GM21526 (cell line): ENCODE data around the gene KCNJ5.

Experiments used
- ATAC-seq: cut with Tn5 transposase; IDR thresholded peaks from one replicate; pipeline ENCODE4 v1.9.1; 2021; ENCODE audit warnings: moderate library complexity; ENCODE audit not compliant: unreplicated experiment, low FRiP score

The KCNJ5 gene

GRCh38 chr11:128890543-128891368 is at the start of gene KCNJ5:
Gene KCNJ5 (plus strand): TSS chr11:128891356. CDS start chr11:128911274, 19,918 bp downstream.
- no peak for ATAC-seq

- peak; percentile 57 for ATAC-seq
Observed at GRCh38 chr11:128841461-128842072, 49.6 kb upstream of the KCNJ5 start.

GRCh38 chr11:128843198-128843785 is 47.9 kb upstream of the KCNJ5 start:
- no peak for ATAC-seq

- ATAC-seq: peak; percentile 35
Observed at GRCh38 chr11:128845334-128845780, 45.8 kb upstream of the KCNJ5 start.

GRCh38 chr11:128846985-128847384 is 44.2 kb upstream of the KCNJ5 start:
- no peak for ATAC-seq

GRCh38 chr11:128848815-128849455 is 42.2 kb upstream of the KCNJ5 start:
- ATAC-seq: peak; percentile 93

- ATAC-seq: no peak
Observed at GRCh38 chr11:128852327-128853023, 38.7 kb upstream of the KCNJ5 start.

- ATAC-seq: no peak
Observed at GRCh38 chr11:128853559-128853958, 37.6 kb upstream of the KCNJ5 start.

- no peak for ATAC-seq
Observed at GRCh38 chr11:128854841-128855240, 36.3 kb upstream of the KCNJ5 start.

GRCh38 chr11:128856241-128856640 is 34.9 kb upstream of the KCNJ5 start:
- ATAC-seq: no peak

GRCh38 chr11:128857341-128857740 is 33.8 kb upstream of the KCNJ5 start:
- no peak for ATAC-seq

- peak; percentile 92 for ATAC-seq
Observed at GRCh38 chr11:128859563-128860441, 31.4 kb upstream of the KCNJ5 start.

GRCh38 chr11:128860571-128861361 is 30.4 kb upstream of the KCNJ5 start:
- no peak for ATAC-seq

GRCh38 chr11:128862406-128862805 is 28.8 kb upstream of the KCNJ5 start:
- ATAC-seq: no peak

- ATAC-seq: no peak
Observed at GRCh38 chr11:128862908-128863660, 28.1 kb upstream of the KCNJ5 start.

GRCh38 chr11:128865490-128865889 is 25.7 kb upstream of the KCNJ5 start:
- ATAC-seq: no peak

GRCh38 chr11:128867277-128867676 is 23.9 kb upstream of the KCNJ5 start, which contains the start of gene KCNJ1:
Gene KCNJ1 (minus strand): TSS chr11:128867296. CDS start chr11:128840243, 27,053 bp downstream.
- no peak for ATAC-seq
